8988T (cell line): ENCODE measurements around the gene NSG2.

Source experiments
- DNase-seq: peaks from one replicate; pipeline ENCODE4 v3.0.0; 2011

NSG2 gene

DNA sequence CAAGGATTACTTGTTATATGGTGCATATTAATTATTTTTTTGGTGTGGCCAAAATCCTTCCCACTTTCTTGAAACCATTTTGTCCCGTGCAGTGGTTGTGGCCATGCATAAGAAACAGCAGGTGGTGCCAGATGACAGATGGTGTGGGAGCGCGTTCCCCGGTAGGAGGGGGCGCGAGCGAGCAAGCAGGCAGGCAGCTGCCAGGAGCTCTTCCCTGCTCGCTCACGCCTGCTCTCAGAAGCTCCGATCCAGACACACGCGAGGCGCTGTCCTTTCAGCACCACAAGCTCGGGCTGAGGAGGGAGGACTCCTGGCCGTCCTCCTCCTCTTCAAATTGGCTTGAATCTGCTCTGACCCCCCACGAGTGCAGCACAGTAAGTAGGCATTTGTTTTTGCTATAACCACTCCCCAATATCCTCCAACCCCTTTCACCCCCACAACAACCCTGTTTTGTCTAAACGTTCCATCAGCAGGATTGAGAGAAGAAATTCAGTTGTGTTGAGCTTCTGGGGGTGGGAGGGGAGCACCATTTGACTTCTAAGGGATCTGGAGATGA lies at the start of gene NSG2:
NSG2 (plus strand) TSS at position 237 of the 556 bp plus-strand sequence. CDS start 1,050 bp downstream, outside the sequence.
- peak; percentile 64 for DNase-seq

DNA sequence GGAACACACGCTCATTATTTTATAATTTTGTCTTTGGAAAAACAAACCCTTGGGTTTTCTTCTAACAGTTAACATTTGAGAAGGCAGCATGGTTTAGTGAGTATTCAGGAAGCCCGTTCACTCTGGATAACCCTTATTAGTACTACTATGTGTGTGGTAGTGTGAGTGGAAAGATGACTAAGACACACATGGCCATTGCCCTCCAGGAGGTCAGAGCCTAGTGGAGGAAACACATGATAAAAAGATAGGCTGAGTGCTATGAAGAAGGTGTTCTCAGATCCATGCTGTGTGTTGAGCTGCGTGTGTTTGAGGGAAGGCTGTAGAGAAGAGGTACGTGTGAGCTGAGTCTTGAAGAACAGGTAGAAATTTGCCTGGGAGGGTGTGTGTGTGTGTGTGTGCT lies 48.2 kb upstream of the NSG2 start:
- DNase-seq, result no peak

DNA sequence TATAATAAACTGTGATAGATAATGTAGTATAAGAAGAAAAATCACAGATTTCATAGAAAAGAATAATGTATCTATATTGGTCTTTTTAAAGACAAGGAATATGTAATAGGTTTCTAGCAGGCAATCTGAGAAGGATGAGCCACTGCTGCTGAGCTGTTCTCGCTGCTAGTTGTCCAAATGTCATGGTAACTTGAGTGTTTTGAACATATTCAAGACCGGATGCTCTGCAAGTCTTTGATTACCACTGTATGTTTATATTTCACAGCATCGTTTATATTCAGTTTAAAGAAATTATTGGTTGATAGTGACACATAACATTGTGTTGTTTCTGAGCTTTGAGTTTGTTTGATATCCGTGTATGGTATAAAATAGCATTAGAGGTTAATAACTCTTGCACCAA lies 47.0 kb upstream of the NSG2 start:
- DNase-seq, result no peak

DNA sequence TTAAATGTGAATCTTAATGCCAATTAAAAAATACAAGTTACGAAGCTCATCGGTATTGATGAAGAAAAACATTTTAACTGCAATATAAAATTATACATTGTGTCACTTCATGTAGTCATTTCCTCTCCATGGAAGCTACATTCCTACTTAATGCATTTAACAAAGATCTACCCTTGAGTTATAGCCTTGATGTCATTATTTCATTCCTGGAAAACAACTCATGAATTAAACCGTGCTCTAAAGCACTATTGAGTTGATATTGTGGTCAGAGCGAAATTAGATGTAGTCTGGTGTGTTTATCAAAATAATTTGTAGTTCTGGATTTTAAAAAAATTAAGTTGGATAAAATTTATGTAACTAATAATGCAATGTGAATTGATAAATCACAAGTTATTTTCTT lies 45.4 kb upstream of the NSG2 start:
- DNase-seq, result no peak

DNA sequence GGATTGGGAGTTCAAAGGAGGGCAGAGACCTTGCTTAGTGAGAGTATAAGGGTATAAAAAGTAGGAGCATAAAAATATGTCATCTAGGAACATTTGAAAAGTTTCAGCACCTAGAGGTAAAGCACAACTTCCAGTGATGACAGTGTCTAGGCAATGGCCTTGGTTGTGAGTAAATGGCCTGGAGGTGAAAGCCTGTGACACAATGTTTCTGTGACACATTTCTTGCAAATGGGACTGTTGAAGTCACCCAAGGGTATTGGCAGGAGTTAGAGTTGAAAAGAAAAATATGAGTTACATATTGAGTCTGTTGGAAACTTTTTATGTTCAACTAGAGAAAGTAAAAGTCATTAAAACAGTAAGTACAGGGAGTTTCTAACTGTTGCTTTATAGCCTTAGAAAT lies 41.7 kb upstream of the NSG2 start:
- no peak for DNase-seq

DNA sequence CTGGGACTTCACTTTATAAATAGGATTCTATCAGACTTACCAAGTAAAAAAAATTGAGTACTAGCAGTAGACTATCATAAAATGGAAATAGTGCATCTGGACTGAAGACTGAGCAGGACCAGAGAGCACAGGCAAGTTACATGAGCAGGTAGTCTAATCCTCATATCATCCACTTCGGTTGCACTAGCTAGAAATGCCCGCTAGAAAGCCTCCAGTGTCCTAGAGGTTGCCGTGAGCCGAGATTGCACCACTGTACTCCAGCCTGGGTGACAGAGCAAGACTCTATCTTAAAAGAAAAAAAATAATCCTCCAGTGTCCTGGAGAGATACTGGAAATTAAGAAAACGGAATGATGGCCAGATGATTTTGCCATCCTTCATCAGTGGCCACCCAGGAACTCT lies 36.6 kb upstream of the NSG2 start:
- DNase-seq, result no peak

DNA sequence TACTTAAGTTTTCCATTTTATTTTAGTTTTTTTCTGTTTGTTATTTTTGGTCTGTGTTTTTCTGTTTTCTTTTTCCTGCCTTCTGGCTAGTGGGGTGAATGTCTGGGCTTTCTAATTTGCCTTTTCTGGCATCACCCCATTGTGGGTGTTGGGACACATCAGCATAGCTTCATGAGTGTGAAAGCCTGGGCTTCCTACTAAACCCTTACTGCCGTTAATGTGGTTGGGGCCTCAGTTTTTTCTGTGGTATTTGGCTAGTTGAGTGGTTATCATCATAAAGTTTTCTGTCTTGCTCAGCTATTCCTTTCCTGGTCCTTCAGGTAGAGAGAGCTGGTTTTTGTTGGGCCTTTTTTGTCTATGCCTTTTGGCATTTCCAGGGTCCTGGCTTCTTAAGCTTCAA lies 35.1 kb upstream of the NSG2 start:
- no peak for DNase-seq

DNA sequence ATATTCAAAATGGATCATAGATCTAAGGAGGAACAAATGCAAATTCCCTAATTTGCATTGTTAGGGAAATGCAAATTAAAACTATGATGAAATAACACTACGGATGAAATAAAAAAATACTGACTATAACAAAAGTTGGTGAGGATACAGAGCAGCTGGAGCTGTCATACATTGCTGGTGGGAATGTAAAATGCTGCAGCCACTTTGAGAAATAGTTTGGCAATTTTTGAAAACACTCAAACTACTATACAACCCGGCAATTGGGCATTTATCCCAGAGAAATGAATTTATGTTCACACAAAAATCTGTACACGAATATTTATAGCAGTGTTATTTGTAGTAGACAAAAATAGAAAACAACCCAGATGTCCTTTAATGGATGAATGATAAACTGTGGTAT lies 34.1 kb upstream of the NSG2 start:
- no peak for DNase-seq

DNA sequence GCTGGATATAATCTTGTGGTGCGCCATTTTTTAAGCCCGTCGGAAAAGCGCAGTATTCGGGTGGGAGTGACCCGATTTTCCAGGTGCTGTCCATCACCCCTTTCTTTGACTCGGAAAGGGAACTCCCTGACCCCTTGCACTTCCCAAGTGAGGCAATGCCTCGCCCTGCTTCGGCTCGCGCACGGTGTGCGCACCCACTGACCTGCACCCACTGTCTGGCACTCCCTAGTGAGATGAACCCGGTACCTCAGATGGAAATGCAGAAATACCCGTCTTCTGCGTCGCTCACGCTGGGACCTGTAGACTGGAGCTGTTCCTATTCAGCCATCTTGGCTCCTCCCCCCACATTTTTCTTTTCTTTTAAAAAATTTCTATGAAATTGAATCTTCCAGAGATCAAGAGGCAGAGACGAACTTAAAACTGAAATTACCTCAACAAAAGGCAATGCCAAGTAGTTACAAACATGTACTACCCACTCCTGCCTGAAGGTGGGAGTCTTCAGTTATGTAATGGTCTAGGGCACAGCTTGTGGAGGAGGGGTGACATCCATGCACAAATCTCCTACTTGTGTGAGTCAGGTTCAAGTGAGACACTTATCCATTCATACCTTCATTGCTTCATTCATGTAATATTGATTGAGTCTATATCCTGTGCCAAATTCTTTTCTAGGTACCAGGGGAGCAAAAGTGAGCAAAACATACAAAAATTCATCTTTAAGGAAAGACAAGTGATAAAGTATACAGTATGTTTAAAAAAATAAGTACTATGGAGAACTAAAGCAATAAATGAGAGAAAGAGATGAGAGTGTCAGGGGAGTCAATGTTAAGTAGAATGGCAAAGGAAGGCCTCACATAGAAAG lies 25.2 kb upstream of the NSG2 start:
- peak; percentile 20 for DNase-seq

DNA sequence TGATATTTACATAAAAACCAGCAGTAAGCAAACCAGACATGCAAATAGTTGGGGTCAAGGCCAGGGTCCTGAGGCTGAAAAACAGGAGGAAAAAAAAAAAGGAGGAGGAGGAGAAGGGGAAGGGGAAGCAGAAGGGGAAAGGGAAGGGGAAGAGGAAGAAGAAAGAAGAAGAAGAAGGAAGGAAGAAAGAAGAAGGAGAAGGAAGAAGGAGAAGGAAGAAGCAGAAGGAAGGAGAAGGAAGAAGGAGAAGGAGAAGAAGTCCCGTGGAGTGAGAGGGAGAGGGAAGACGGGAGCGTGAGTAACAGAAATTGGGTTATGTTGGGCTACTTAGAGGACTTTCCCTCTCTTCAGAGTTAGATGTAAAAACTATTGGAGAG lies 24.6 kb upstream of the NSG2 start:
- no peak for DNase-seq

DNA sequence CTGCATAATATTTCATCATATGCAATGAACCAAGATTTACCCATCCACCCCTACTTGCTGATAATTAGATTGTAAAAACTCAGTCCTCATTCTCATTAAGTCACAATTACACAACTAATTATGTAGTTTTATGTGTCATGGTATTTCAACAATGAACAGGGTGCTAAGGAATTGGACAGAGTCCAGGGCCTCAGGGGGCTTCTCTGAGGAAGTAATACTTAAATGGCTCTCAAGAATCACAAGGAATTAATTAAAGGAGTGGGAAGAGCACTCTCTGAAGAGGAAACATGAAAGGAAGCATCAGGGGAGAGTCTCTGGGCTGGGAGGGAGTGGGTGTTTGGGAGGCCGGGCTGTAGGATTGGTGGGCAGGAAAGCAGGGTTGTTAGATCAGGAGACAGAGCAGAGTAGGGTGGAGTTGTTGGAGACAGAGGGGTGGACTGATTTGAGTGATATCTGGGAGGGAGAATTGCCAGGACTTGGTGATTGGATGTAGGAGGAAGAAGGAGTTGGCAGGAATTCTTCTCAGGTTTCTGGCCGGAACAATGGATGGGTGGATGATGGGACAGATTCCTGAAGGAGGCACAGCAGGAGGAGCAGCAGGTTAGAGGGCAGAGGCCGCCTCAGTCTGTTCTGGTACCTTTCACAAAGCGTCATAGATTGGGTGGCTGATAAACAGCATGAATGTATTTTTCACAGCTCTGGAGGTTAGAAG lies 23.0 kb upstream of the NSG2 start:
- DNase-seq, result no peak

DNA sequence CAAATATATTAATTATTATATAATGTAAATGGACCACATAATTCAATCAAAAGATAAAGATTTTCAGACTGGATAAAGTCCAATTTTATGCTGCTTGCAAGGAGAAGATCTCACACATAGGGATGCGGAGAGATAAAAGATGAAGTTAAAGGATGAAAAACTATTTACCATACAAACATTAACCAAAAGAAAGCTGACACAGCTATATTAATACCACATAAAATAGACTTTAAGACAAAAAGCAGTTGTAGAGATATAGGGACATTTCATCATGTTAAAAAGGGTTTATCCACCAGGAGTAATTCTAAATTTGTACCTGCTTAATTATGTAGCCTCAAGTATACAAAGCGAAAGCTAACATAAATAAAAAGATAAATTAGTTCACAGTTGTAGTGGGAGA lies 15.2 kb upstream of the NSG2 start:
- DNase-seq, result no peak

DNA sequence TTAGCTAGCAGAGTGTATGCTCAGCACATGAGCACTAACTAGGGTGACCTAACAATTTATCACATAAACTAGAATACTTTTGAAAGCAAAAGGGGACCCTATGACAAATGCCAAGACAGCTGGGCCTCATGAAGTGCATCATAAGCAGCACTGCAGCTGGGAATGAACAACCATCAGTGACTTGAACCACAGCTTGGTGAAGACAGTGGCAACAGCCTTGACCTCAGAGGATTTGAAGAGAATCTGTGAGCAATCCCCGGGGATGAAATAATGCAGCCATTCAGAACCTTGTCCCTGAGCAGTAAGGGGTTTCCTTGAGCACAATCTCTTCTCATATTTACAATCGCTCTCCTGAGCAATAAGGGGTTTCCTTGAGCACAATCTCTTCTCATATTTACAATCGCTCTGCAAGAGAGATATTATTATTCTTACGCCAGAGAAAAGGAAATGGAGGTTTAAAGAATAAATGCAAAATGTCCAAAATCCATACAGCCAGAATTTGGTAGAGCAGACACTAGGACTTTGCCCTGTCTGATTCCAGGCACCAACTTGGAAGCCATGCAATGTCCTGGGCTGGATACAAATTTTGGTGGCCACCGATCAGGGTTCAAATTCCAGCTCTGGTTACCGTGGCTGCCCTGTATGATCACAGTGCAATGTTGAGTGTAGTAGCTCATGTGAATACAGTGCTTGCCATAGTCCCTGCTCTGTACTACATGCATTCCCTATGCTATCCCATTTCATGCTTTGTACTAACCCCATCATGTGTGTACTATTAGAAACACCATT lies 846 bp upstream of the NSG2 start:
- no peak for DNase-seq

DNA sequence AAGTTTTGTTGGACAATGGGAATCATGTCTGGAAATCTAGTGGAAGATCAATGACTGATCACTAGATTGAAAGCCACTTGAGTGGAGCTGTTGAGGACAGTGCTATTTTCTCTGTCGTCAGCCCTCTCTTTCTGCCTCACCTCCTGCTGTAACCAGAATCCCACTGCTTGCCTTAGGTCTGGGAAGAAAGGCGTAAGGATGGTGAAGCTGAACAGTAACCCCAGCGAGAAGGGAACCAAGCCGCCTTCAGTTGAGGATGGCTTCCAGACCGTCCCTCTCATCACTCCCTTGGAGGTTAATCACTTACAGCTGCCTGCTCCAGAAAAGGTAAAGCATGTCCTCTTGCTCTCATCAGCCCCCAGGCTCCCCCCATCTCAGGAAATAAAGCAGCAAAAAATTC lies 1.1 kb downstream of the NSG2 start:
- DNase-seq, result no peak

DNA sequence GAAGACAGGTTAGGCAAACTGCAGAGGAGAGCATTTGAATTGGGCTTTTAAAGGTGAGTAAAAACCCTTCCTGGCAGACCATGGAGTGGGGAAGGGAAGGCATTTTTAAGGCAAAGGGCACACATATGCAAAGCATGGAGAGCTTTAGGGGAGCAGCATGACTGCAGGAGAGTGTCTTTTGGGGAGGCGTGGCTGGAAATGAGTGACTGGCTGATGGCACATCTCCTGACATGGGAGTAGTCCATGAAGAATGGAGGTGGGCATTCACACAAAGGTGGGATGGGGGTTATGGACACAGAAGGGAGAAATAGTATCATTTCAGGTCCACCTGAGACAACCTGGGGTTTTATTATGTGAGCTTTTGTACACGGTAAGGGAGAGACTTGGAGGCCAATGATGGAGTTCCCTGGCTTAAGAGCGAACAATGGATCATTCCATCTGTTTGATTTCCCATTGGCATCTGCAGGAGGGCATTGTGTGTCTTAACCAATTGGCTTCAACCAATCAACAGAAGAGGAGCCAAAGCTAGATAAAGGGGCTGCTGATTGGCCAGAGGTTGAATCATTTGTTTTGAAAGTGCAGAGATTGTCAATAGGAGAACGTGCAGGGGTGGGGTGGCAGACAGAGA lies 2.1 kb downstream of the NSG2 start:
- DNase-seq, result no peak

DNA sequence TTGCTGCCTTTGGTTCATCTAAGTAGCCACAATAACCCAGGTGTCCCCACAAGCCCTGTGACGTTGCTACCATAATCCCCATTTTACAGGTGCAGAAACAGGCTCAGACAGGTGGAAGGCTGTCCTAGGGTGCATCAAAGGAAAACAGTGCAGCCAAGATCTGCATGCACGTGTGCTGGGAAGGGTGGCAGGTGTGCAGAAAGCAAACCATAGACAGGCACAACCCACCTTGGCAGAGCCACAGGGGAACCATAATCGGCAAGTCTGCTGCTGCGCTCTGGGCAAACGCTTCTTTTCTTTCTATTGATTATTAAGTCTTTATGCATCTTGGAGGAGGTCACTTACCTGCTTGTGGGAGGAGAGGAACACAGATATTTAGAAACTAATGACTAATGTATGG lies 7.1 kb downstream of the NSG2 start:
- no peak for DNase-seq

DNA sequence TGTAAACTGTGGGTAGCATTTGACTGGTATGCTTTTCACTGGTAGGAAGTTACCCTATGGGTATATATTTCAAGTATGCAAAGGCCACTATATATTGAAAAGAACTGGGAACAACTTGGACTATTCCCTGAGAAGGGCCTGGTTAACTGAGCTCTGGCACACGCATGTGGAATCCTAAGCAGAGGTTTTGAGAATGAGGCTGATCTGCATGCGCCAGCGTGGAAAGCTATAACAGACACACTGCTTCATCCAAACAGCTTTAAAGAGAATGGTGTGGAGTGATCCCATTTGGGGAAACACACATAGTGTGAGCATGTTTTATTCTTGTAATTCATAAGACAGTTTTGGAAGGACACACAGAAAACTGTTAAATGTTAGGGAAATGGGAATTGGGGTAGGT lies 8.4 kb downstream of the NSG2 start:
- DNase-seq, result no peak

DNA sequence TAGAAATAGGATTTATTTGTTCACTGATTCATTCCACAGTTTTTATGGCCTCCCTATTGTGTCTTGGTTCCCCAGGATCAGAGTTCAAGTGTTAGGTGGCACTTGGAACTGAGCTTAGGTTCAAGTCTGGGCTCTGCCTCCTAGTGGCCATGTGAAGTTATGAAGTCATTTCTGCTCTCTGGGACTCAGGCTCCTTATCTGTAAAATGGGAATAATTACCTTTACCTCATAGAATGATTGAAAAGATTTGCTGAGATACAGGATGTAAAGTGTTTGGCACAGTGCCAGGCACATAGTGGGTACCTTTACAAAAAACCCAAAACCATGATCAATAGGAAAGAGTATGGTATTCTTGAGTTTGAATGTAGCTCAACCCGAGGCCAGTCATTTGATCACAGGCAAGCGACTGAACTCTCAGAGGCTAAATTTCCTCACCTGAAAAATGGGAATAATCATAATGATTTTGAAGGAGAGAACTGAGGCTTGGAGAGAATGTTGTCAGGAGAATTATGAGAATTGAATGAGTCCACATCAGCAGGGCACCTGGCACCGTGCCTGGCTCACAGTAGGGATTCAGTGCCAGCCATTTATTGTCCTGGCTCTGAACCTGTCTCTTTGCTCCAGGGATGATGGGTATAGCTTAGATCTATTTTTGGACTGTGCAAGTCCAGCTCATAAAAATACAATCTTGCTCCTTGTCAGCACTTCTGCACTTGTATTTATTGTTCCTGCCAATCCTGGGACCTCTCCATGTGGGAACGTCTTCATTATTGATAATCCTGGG lies 10.8 kb downstream of the NSG2 start:
- DNase-seq, result no peak

DNA sequence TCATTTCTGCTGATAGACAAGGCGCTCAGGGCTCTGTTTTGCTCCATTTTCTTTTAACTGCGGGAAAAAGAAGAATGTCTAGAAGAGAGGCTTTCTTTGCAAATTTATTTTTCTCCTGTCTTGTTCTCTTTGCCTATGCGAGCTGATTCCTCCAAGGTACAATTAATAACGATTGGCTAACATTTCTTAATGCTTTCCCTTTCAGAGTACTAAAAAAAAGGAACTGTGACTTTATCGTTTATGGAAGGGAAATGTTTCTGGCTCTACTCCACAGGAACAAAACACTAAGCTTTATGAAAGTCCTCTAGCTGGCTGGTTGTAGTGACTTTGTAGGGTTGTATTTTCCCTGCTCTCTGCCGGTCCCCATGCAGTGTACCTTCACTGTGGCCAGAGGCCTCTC lies 11.7 kb downstream of the NSG2 start:
- DNase-seq, result no peak

DNA sequence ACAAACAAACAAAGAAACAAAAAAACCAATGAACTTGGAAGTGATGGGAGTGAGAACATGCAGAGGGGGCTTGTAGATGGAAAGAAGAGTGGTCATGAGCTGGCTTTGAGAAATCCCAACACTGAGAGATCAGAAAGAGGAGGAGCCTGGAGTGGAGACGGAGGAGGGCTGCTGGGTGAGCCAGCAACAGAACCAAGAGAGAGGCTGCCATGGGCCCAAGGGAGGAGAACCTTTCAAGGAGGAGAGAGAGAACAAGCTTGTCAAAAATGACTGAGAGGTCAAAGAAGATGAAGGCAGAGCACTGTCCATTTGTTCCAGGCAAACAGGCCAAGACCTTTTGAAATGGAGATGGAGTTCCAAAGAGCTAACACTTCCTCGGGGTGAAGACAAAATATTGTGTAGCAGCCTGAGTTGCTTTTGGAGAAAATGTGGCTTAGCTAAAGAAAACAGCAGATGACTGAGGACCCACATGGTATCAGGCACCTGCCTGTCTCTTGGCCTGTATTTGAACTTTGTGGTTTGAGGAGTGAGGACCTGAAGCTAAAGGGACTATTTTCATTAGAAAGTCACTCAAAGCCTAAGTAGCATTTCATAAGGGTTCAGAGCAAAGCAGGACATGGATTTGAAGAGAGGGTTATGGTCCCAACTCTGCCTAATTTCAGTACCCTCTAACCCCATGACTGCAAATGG lies 13.1 kb downstream of the NSG2 start:
- DNase-seq, result no peak

DNA sequence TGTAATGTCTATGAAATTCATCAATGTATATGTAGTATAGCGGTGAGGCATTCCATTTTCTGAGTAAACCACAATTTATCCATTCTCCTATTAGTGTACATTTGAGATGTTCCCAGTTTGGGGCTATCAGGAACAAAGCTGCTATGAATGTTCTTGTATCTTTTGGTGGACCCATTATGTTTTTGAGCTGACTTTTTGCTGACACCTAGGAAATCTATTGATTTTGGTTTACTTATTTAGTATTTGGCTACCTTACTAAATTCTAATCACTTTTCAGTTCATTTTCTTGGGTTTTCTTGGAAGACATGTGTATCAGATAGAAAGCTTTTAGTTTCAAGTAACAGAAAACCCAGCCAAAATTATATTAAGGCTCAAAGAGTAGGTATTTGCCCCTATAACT lies 13.7 kb downstream of the NSG2 start:
- DNase-seq, result no peak
